NOMO-1 treated with dmso at 0.1 percent for 144 hours (cell line): ENCODE data around the gene APOA4.

Source experiments
- DNase-seq: peaks from one replicate; lab custom pipeline; 2025; ENCODE audit not compliant: unreplicated experiment; lab: John Stamatoyannopoulos, UW

Gene APOA4

GRCh38 chr11:116782728-116783127 is 40.4 kb downstream of the APOA4 start:
- DNase-seq: no peak

DNA sequence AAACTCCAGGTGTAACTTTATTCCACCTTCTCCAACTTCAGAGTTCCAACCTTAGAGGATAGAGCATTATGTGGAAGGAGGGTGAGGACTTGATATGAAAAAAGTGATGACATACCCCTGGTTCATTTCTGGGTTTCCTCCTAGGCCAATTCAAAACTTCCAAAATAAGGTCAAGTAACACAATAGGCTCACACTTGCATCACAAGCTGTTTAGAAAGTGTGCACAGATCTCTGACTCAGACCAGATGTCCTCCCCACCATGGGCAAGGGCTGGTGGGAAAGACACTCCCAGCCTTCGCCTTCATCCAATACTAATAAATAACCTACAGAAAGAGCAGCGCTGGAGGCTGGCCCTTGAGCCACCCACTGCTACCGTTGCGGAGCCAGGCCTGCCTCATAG is 44.5 kb downstream of the APOA4 start:
- DNase-seq: no peak

GRCh38 chr11:116777056-116777455 is 46.0 kb downstream of the APOA4 start:
- DNase-seq: no peak

DNA sequence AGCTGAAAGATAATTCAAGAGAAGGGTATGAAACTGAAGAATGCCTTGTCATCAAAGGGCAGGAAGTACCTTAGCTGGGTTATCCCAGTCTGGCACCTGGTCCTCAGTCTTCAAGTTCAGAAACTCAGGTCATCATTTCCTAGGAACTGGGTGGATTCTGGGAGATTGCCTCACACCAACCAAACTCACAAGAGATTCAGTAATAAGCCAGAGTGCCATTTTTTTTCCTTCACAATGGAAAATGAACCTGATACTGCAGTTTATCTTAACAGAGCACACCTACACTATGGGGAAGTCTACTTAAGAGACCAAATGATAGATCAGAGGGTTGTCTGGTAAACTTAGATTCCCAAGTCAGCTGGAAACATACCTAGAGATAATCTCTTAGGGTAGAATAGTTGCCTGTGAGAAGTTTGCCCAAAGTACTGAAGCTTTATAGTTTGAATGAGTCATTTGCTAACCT is 46.6 kb downstream of the APOA4 start:
- no peak for DNase-seq

- no peak for DNase-seq
These were observed 47.1 kb downstream of the APOA4 start for GRCh38 chr11:116775975-116776374.

DNA sequence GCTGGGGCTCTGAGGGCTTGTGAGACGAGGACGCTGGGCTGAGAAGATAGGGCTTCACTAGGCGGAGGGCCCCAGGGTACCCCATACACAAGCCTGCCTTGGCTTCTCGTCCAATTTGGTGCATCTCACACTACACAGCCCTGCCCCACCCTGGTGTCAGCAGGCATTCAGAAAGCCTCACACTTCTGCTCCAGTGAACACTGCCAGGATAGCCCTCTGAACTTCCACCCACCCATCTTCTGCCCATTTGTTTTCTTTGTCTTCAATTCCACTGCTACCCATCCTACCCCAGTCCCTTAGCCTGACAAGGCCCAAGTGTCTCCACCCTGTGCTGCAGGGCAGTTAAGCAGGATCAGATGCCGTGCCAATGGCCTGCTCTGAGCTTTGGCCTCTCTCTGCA is 48.4 kb downstream of the APOA4 start:
- DNase-seq: no peak

DNA sequence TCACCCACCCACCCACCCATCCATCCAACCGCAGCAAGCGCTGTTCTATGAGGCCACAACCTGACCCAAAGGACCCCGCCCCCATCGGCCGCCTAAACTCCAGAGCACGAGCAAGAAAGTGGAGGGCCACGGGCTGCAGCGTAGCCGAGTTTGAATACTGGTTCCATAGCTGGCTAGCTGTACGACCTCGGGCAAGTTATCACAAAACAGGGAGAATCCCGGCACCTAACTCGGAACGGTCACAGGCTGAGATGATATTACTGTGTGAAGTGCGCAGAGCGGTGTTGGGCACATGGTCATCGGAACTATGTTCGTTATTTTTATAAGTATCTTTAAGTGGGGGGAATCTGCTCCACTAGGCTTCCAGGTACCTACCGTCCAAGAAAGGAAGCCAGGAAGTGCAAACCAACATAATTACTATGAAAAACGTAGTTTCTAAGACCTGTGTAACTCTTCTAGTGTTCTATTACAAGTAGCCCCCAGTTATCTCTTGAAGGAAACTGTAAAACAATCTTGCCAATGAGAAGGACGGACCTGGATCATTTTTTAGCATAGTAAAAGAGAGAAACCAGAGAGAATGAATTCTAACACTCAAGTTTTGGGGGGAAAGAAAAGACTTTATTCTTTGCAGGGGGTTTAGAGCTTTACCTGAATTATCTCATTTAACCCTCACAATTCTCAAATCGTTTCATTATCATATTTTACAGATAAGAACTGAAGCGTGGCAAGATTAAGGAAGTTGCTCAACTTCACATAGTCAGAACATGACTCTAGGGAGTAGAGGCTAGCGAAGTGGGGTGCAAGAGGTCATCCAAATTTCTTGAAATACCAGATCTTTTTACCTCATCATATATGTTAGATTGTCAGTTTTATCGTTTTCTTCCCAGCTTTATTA is 49.7 kb downstream of the APOA4 start:
- peak; percentile 53 for DNase-seq

- DNase-seq: peak; percentile 81
These were observed 50.5 kb downstream of the APOA4 start, which contains the start of gene BUD13 for GRCh38 chr11:116772443-116773202. BUD13 (minus strand) TSS chr11:116772987; CDS start chr11:116772964, 23 bp downstream.

DNA sequence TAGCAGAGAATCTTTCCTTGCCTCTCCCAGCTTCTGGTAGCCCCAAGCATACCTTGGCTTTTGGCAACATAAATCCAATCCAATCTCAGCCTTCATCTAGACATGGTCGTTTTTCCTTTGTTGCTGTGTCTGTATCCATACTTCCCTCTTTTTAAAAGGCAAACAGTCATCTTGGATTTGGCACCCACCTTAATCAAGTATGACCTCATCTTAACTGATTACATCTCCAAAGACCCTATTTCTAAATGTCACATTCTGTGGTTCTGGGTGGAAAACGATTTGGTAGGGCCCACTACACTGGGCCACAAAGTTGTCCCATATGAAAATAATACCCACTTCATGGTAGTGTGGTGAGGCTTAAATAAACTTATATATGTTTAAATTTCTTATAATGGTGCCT is 51.2 kb downstream of the APOA4 start:
- DNase-seq: no peak
